ENCODE measurements around the gene ZNF649. TPM values are rescaled to one million over a fixed set of nuclear protein-coding genes. Genes with fewer than 3 reads are reported as not detected.
"Not testable (repeated sequence)": the region's sequence is repeated elsewhere in the genome, so short reads cannot be mapped to it uniquely, and the experiment has no call there.

ZNF649 gene
- total RNA-seq, 4 donors from 2014 or later: 8.6 to 19.5 (median 10.1) TPM

- DNase-seq: no peak
- peak overlapping the region; percentile 79 to 90 (median 86) for H3K4me3 ChIP-seq
- peaks cover 0 to 21% (median 9%) of the 10 kb centered on the region in 4 donors for H3K36me3 ChIP-seq
- peak overlapping the region; percentile 85 to 89 (median 86) for H3K27ac ChIP-seq
- in situ Hi-C loops (cut with MboI; ENCODE audit: low pct_ligation_motif_present in 1 of 4, low pct_unique_long_range_greater_than_20kb in 1 of 4, low sequenced_read_pairs in 3 of 4): no loop called here
- intact Hi-C loops (cut with DNase I; ENCODE audit: low total_unique reads): no loop called here
- H3K9me3 ChIP-seq: peaks cover 32 to 37% of the 10 kb centered on the region in 2 donors
- peaks cover 0 to 12% (median 6%) of the 10 kb centered on the region in 4 donors for H3K4me1 ChIP-seq
- TF ChIP-seq EP300 (IDR thresholded peaks at IDR 0.05; ENCODE audit: low read depth) (no peak), POLR2AphosphoS5 (IDR thresholded peaks at IDR 0.05) (no peak), CTCF (IDR thresholded peaks at IDR 0.05) (no peak), POLR2A (IDR thresholded peaks at IDR 0.05) (no peak)
- WGBS, 2 donors (ENCODE audit: low coverage in 1 of 2): 42% methylated on average over 11 of the region's 11 CpGs; no CpG with 5 or more reads in 1 of the 2 donors
- H3K27me3 ChIP-seq: no peaks in the 10 kb centered on the region
These were observed 21.6 kb upstream of the ZNF649 start for GRCh38 chr19:51926426-51926783.

GRCh38 chr19:51921949-51922348, 17.1 kb upstream of the ZNF649 start:
- peaks cover 0 to 4% (median 2%) of the 10 kb centered on the region in 4 donors for H3K4me1 ChIP-seq
- in situ Hi-C loops (cut with MboI; ENCODE audit: low pct_ligation_motif_present in 1 of 4, low pct_unique_long_range_greater_than_20kb in 1 of 4, low sequenced_read_pairs in 3 of 4) (no loop called here), intact Hi-C loops (cut with DNase I; ENCODE audit: low total_unique reads) (no loop called here)
- no peak overlapping the region for H3K4me3 ChIP-seq
- no peaks in the 10 kb centered on the region for H3K36me3 ChIP-seq
- H3K9me3 ChIP-seq: peaks cover 58 to 59% of the 10 kb centered on the region in 2 donors
- 93 to 95% methylated on average over 5 to 8 of the region's 8 CpGs for WGBS, 2 donors (ENCODE audit: low coverage in 1 of 2)
- DNase-seq: no peak
- no peaks in the 10 kb centered on the region for H3K27me3 ChIP-seq
- TF ChIP-seq EP300 (IDR thresholded peaks at IDR 0.05; ENCODE audit: low read depth): no peak
- no peak for TF ChIP-seq POLR2AphosphoS5 (IDR thresholded peaks at IDR 0.05)
- H3K27ac ChIP-seq: no peak overlapping the region

GRCh38 chr19:51919606-51920005, 14.8 kb upstream of the ZNF649 start:
- no peak overlapping the region for H3K27ac ChIP-seq
- in situ Hi-C loops (cut with MboI; ENCODE audit: low pct_ligation_motif_present in 1 of 4, low pct_unique_long_range_greater_than_20kb in 1 of 4, low sequenced_read_pairs in 3 of 4) (no loop called here), intact Hi-C loops (cut with DNase I; ENCODE audit: low total_unique reads) (no loop called here)
- no peaks in the 10 kb centered on the region for H3K27me3 ChIP-seq
- TF ChIP-seq EP300 (IDR thresholded peaks at IDR 0.05; ENCODE audit: low read depth) (no peak), CTCF (IDR thresholded peaks at IDR 0.05) (no peak), POLR2AphosphoS5 (IDR thresholded peaks at IDR 0.05) (no peak), POLR2A (IDR thresholded peaks at IDR 0.05) (no peak)
- H3K4me3 ChIP-seq: no peak overlapping the region
- H3K36me3 ChIP-seq: no peaks in the 10 kb centered on the region
- no peaks in the 10 kb centered on the region for H3K4me1 ChIP-seq
- DNase-seq: no peak
- WGBS, 2 donors (ENCODE audit: low coverage in 1 of 2): 86% methylated on average over 3 of the region's 3 CpGs; no CpG with 5 or more reads in 1 of the 2 donors
- peaks cover 80 to 82% of the 10 kb centered on the region in 2 donors for H3K9me3 ChIP-seq

DNA sequence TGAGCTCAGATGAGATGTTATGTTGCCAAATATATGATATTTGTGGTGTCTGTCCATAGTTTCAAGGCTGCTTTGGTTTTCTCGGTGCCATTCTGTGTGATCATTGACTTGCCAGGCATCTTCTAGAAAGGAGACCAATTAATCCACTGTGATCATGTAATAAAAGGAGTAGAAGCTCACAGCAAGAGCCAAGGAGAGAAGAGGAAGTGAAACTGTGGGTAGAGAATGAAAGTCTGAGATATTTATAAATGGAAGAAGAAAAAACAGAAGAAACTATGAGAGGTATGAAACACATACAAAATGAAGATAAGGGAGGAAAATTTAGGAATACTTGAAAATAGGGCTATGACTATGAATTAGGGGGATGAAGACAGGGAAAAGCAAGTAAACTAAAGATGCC, 11.3 kb upstream of the ZNF649 start:
- WGBS, 2 donors (ENCODE audit: low coverage in 1 of 2): 91% methylated on average over 1 of the region's 1 CpG; no CpG with 5 or more reads in 1 of the 2 donors
- intact Hi-C loops (cut with DNase I; ENCODE audit: low total_unique reads) (no loop called here), in situ Hi-C loops (cut with MboI; ENCODE audit: low pct_ligation_motif_present in 1 of 4, low pct_unique_long_range_greater_than_20kb in 1 of 4, low sequenced_read_pairs in 3 of 4) (no loop called here)
- Histone ChIP-seq H3K36me3 (no peaks in the 10 kb centered on the region), H3K4me1 (no peaks in the 10 kb centered on the region), H3K4me3 (no peak overlapping the region), H3K27ac (no peak overlapping the region), H3K9me3 (peaks cover 65 to 73% of the 10 kb centered on the region in 2 donors), H3K27me3 (no peaks in the 10 kb centered on the region)
- no peak for DNase-seq
- TF ChIP-seq CTCF (IDR thresholded peaks at IDR 0.05) (no peak), POLR2A (IDR thresholded peaks at IDR 0.05) (no peak), EP300 (IDR thresholded peaks at IDR 0.05; ENCODE audit: low read depth) (no peak), POLR2AphosphoS5 (IDR thresholded peaks at IDR 0.05) (no peak)

DNA sequence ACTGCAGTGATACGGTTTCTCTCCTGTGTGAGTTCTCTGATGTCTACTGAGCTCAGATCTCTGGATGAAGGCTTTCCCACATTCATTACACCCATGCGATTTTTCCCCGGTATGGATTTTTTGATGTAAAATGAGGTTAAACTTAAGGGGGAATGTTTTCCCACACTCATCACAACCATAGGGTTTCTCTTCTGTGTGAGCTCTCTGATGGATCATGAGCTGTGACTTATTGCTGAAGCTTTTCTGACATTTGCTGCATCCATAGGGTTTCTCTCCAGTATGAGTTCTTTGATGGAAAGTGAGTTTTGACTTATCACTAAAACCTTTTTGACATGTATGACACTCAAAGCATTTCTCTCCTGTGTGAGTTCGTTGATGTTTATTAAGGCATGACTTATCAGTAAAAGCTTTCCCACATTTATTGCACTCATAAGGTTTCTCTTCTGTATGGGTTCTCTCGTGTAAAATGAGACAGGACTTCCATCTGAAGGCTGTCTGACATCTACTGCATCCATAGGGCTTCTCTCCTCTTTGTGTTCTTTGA, 10.6 kb upstream of the ZNF649 start:
- intact Hi-C loops (cut with DNase I; ENCODE audit: low total_unique reads): no loop called here
- WGBS, 2 donors (ENCODE audit: low coverage in 1 of 2): 64 to 79% methylated on average over 5 of the region's 5 CpGs

GRCh38 chr19:51907981-51908380, 3.2 kb upstream of the ZNF649 start:
- intact Hi-C loops (cut with DNase I; ENCODE audit: low total_unique reads); H3K36me3 ChIP-seq; DNase-seq; H3K27ac ChIP-seq; in situ Hi-C loops (cut with MboI; ENCODE audit: low pct_ligation_motif_present in 1 of 4, low pct_unique_long_range_greater_than_20kb in 1 of 4, low sequenced_read_pairs in 3 of 4); H3K4me3 ChIP-seq: not testable (repeated sequence)
- peaks cover 10 to 17% of the 10 kb centered on the region in 2 donors for H3K9me3 ChIP-seq
- 10 to 50% methylated on average over 2 to 5 of the region's 5 CpGs for WGBS, 2 donors (ENCODE audit: low coverage in 1 of 2)
- peaks cover 0 to 11% (median 8%) of the 10 kb centered on the region in 4 donors for H3K4me1 ChIP-seq
- peaks cover 13% of the 10 kb centered on the region for H3K27me3 ChIP-seq

More for the DNA sequence above, 10.6 kb upstream of the ZNF649 start:
- no peaks in the 10 kb centered on the region for H3K36me3 ChIP-seq
- no peak overlapping the region for H3K27ac ChIP-seq
- DNase-seq: no peak
- H3K27me3 ChIP-seq: no peaks in the 10 kb centered on the region
- no peak overlapping the region for H3K4me3 ChIP-seq
- no peak for TF ChIP-seq EP300 (IDR thresholded peaks at IDR 0.05; ENCODE audit: low read depth)
- TF ChIP-seq POLR2AphosphoS5 (IDR thresholded peaks at IDR 0.05): no peak
- no peak for TF ChIP-seq POLR2A (IDR thresholded peaks at IDR 0.05)
- no peak for TF ChIP-seq CTCF (IDR thresholded peaks at IDR 0.05)
- no peaks in the 10 kb centered on the region for H3K4me1 ChIP-seq
- peaks cover 62 to 65% of the 10 kb centered on the region in 2 donors for H3K9me3 ChIP-seq
- in situ Hi-C loops (cut with MboI; ENCODE audit: low pct_ligation_motif_present in 1 of 4, low pct_unique_long_range_greater_than_20kb in 1 of 4, low sequenced_read_pairs in 3 of 4): no loop called here
